ENCODE data around the gene ARG2.

- TF ChIP-seq CTCF (conservative IDR thresholded peaks at IDR 0.05; ENCODE audit: low read depth, low read length) (no peak), EZH2 (IDR thresholded peaks at IDR 0.05; ENCODE audit: borderline replicate concordance, low read depth, low read length, poor library complexity, severe bottlenecking) (no peak)
Observed at GRCh38 chr14:67581643-67582042, 38.1 kb upstream of the ARG2 start.

Data from A673 (cell line).